Mesothelial cell of epicardium (in vitro differentiated cells): ENCODE results near the gene TMEM134. TPM values are rescaled to one million over a fixed set of nuclear protein-coding genes. Genes with fewer than 3 reads are reported as not detected.

ENCODE experiments used
- DNase-seq, 2 experiments: peaks; one replicate each; pipeline ENCODE4 v3.0.0; 2021; ENCODE audit warnings: low spot score in 2 of 2; ENCODE audit not compliant: unreplicated experiment in 2 of 2
- H3K27ac Mint-ChIP-seq: 2 replicates; pipeline ENCODE4 v1.8.0; 2021; ENCODE audit warnings: mixed read lengths
- H3K27me3 Mint-ChIP-seq: 2 replicates; pipeline ENCODE4 v1.8.0; 2021; ENCODE audit warnings: low read depth, mixed read lengths
- H3K36me3 Mint-ChIP-seq: 2 replicates; pipeline ENCODE4 v1.8.0; 2021; ENCODE audit warnings: mixed read lengths
- H3K4me1 Mint-ChIP-seq: 2 replicates; pipeline ENCODE4 v1.8.0; 2021; ENCODE audit warnings: mixed read lengths
- H3K4me3 Mint-ChIP-seq: 2 replicates; pipeline ENCODE4 v1.8.0; 2021; ENCODE audit warnings: mild to moderate bottlenecking, moderate library complexity, mixed read lengths
- H3K9me3 Mint-ChIP-seq: 2 replicates; pipeline ENCODE4 v1.8.0; 2021; ENCODE audit warnings: mixed read lengths
- CTCF ChIP-seq: fragments of 200-600 bp; sonication (generic); IDR thresholded peaks from one replicate; pipeline ENCODE4 v1.5.0; 2021; ENCODE audit warnings: antibody characterized with exemption; ENCODE audit not compliant: unreplicated experiment
- total RNA-seq: library from RNA; stranded (reverse); gene quantifications from 3 replicates; pipeline ENCODE4 v1.2.1, GENCODE V29; 2021

TMEM134 gene
- total RNA-seq, 1 donor from 2014 or later = 69.3 TPM

- peaks cover 9% of the 10 kb centered on the region for H3K4me1 Mint-ChIP-seq
Observed at GRCh38 chr11:67438158-67438902, 30.7 kb downstream of the TMEM134 start.

GRCh38 chr11:67437809-67438157, 31.3 kb downstream of the TMEM134 start:
- TF ChIP-seq CTCF = no peak
- H3K36me3 Mint-ChIP-seq = peaks cover 2% of the 10 kb centered on the region
- DNase-seq = no peak
- H3K4me1 Mint-ChIP-seq = peaks cover 8% of the 10 kb centered on the region
- H3K9me3 Mint-ChIP-seq = no peaks in the 10 kb centered on the region
- no peak overlapping the region for H3K4me3 Mint-ChIP-seq
- H3K27ac Mint-ChIP-seq = peak overlapping the region; percentile 34
- no peaks in the 10 kb centered on the region for H3K27me3 Mint-ChIP-seq

More at GRCh38 chr11:67438158-67438902, 30.7 kb downstream of the TMEM134 start:
- no peak overlapping the region for H3K4me3 Mint-ChIP-seq
- no peaks in the 10 kb centered on the region for H3K27me3 Mint-ChIP-seq
- peaks cover 2% of the 10 kb centered on the region for H3K36me3 Mint-ChIP-seq
- H3K9me3 Mint-ChIP-seq = no peaks in the 10 kb centered on the region
- no peak for TF ChIP-seq CTCF
- no peak for DNase-seq
- no peak overlapping the region for H3K27ac Mint-ChIP-seq

- peak within 1 kb of the TSS; percentile 34 for H3K27ac Mint-ChIP-seq
- TF ChIP-seq CTCF = no peak
Observed at GRCh38 chr11:67437082-67437808, 31.8 kb downstream of the TMEM134 start, which contains the start of gene PTPRCAP. PTPRCAP (minus strand) TSS chr11:67437682; CDS start chr11:67437619, 63 bp downstream.

GRCh38 chr11:67436459-67437081, 32.5 kb downstream of the TMEM134 start:
- TF ChIP-seq CTCF = no peak
- peaks cover 3% of the 10 kb centered on the region for H3K4me1 Mint-ChIP-seq
- H3K9me3 Mint-ChIP-seq = no peaks in the 10 kb centered on the region
- H3K4me3 Mint-ChIP-seq = no peak overlapping the region
- no peaks in the 10 kb centered on the region for H3K27me3 Mint-ChIP-seq
- H3K27ac Mint-ChIP-seq = peak overlapping the region; percentile 21
- no peak for DNase-seq
- H3K36me3 Mint-ChIP-seq = peaks cover 10% of the 10 kb centered on the region

More at GRCh38 chr11:67437082-67437808, 31.8 kb downstream of the TMEM134 start, which contains the start of gene PTPRCAP:
- Mint-ChIP-seq H3K36me3 (peaks cover 3% of the 10 kb centered on the region), H3K4me3 (no peak within 1 kb of the TSS), H3K4me1 (peaks cover 3% of the 10 kb centered on the region), H3K27me3 (no peaks in the 10 kb centered on the region), H3K9me3 (no peaks in the 10 kb centered on the region)
- no peak for DNase-seq

GRCh38 chr11:67435727-67436458, 33.2 kb downstream of the TMEM134 start:
- H3K4me1 Mint-ChIP-seq = peaks cover 3% of the 10 kb centered on the region
- H3K27me3 Mint-ChIP-seq = no peaks in the 10 kb centered on the region
- H3K36me3 Mint-ChIP-seq = peaks cover 10% of the 10 kb centered on the region
- no peak overlapping the region for H3K4me3 Mint-ChIP-seq
- no peak for DNase-seq
- H3K9me3 Mint-ChIP-seq = no peaks in the 10 kb centered on the region
- no peak for TF ChIP-seq CTCF
- no peak overlapping the region for H3K27ac Mint-ChIP-seq
